SU-DHL-6 (cell line): ENCODE results near the gene UBASH3B.

ENCODE experiments used
- CTCF ChIP-seq: fragments of 200-600 bp; sonication (generic); IDR thresholded peaks from one replicate; pipeline ENCODE4 v1.5.1; 2017; ENCODE audit warnings: antibody characterized with exemption, mild to moderate bottlenecking, low read length, moderate library complexity; ENCODE audit not compliant: insufficient read depth, poor library complexity, severe bottlenecking
- EZH2phosphoT487 ChIP-seq: fragments of 200-600 bp; sonication (generic), shearing (Covaris generic); conservative IDR thresholded peaks from 2 replicates; pipeline ENCODE4 v1.6.1; 2018; ENCODE audit warnings: mild to moderate bottlenecking, antibody characterized with exemption, low read length, moderate library complexity, mixed read lengths

GRCh38 chr11:122617926-122618325 lies 37.6 kb upstream of the UBASH3B start:
- no peak for TF ChIP-seq CTCF
- TF ChIP-seq EZH2phosphoT487, result no peak
